MM.1S (cell line): ENCODE data around the gene IER5.

Source experiments
- CTCF ChIP-seq: fragments of 300-600 bp; sonication (generic); IDR thresholded peaks from 2 replicates; pipeline ENCODE4 v1.5.1; 2016; ENCODE audit warnings: antibody characterized with exemption, low read length, mixed read lengths
- EZH2 ChIP-seq: fragments of 300-600 bp; sonication (generic); optimal IDR thresholded peaks from 2 replicates; pipeline ENCODE3; 2017; ENCODE audit warnings: low read depth, mild to moderate bottlenecking, antibody characterized with exemption, low read length, mixed read lengths
- EZH2phosphoT487 ChIP-seq: fragments of 300-600 bp; sonication (generic); IDR thresholded peaks from 2 replicates; pipeline ENCODE4 v1.6.1; 2018; ENCODE audit warnings: antibody characterized with exemption, low read length

GRCh38 chr1:181091309-181092040 is 3.0 kb downstream of the IER5 start:
- TF ChIP-seq EZH2 (no peak), EZH2phosphoT487 (no peak), CTCF (no peak)
